HepG2 (cell line): ENCODE measurements around the gene NBL1. TPM values are rescaled to one million over a fixed set of nuclear protein-coding genes. Genes with fewer than 3 reads are reported as not detected.
A peak's percentile ranks its signal among the peaks of the same experiment; 100 is the strongest.

Experiments used
- ADNP ChIP-seq: sonication (generic); formaldehyde crosslinking; IDR thresholded peaks from 2 replicates; pipeline ENCODE4 v1.4.0; 2020; ENCODE audit warnings: missing genetic modification reagents
- ARHGAP35 ChIP-seq: sonication (generic); formaldehyde crosslinking; IDR thresholded peaks from 2 replicates; pipeline ENCODE4 v1.9.0; 2022; ENCODE audit warnings: mild to moderate bottlenecking, inconsistent platforms, moderate library complexity, missing genetic modification reagents, borderline replicate concordance
- CENPT ChIP-seq: sonication (generic); formaldehyde crosslinking; IDR thresholded peaks from 2 replicates; pipeline ENCODE4 v1.8.0; 2022; ENCODE audit warnings: low read depth, mild to moderate bottlenecking, moderate library complexity, missing genetic modification reagents
- CTCF ChIP-seq: sonication (generic); formaldehyde crosslinking; IDR thresholded peaks from 2 replicates; pipeline ENCODE4 v1.5.0; 2020; ENCODE audit warnings: mild to moderate bottlenecking, missing genetic modification reagents, moderate library complexity
- DNMT3B ChIP-seq: conservative IDR thresholded peaks from 2 replicates; pipeline ENCODE4 v1.6.1; 2016; ENCODE audit warnings: missing biosample characterization, control low read depth
- NFAT5 ChIP-seq: sonication (generic); formaldehyde crosslinking; IDR thresholded peaks from 2 replicates; pipeline ENCODE4 v1.4.0; 2020; ENCODE audit warnings: missing genetic modification reagents
- NR3C1 ChIP-seq: sonication (generic); formaldehyde crosslinking; IDR thresholded peaks from 2 replicates; pipeline ENCODE4 v1.4.0; 2020; ENCODE audit warnings: missing genetic modification reagents
- RARG ChIP-seq: sonication (generic); formaldehyde crosslinking; IDR thresholded peaks from 2 replicates; pipeline ENCODE4 v1.4.0; 2020; ENCODE audit warnings: low read depth, mild to moderate bottlenecking, missing genetic modification reagents
- SIN3A ChIP-seq: IDR thresholded peaks from 2 replicates; pipeline ENCODE4 v1.6.1; 2011; ENCODE audit warnings: low read depth, mild to moderate bottlenecking, control low read depth, low read length, borderline replicate concordance
- SKIL ChIP-seq: sonication (generic); formaldehyde crosslinking; IDR thresholded peaks from 2 replicates; pipeline ENCODE4 v1.8.0; 2022; ENCODE audit warnings: missing genetic modification reagents, mild to moderate bottlenecking, moderate library complexity, borderline replicate concordance
- TERF1 ChIP-seq: sonication (generic); formaldehyde crosslinking; IDR thresholded peaks from 2 replicates; pipeline ENCODE4 v1.8.0; 2022; ENCODE audit warnings: mild to moderate bottlenecking, missing genetic modification reagents, moderate library complexity
- TRIM22 ChIP-seq: fragments of 450-650 bp; IDR thresholded peaks from 2 replicates; pipeline ENCODE4 v1.6.1; 2017
- ZFY ChIP-seq: sonication (generic); formaldehyde crosslinking; IDR thresholded peaks from 2 replicates; pipeline ENCODE4 v1.4.0; 2020; ENCODE audit warnings: missing genetic modification reagents
- ZNF143 ChIP-seq: sonication (generic); formaldehyde crosslinking; IDR thresholded peaks from 2 replicates; pipeline ENCODE4 v1.4.0; 2020; ENCODE audit warnings: missing genetic modification reagents
- ZNF207 ChIP-seq: fragments of 450-650 bp; IDR thresholded peaks from 2 replicates; pipeline ENCODE4 v1.6.1; 2016; ENCODE audit warnings: antibody characterized with exemption, borderline replicate concordance
- ZNF264 ChIP-seq: sonication (generic); formaldehyde crosslinking; IDR thresholded peaks from 2 replicates; pipeline ENCODE4 v1.4.0; 2020; ENCODE audit warnings: missing genetic modification reagents
- ZNF484 ChIP-seq: sonication (generic); formaldehyde crosslinking; IDR thresholded peaks from 2 replicates; pipeline ENCODE4 v1.5.1; 2020; ENCODE audit warnings: mild to moderate bottlenecking, low read depth, missing genetic modification reagents, borderline replicate concordance
- polyA plus RNA-seq, 8 experiments: library from polyadenylated mRNA; depleted of rRNA in 3 of 8; stranded (reverse) in 7 of 8; unstranded in 1 of 8; fragments of >200 nt; fragmentation: Illumina TruSeq in 4 of 8; extraction: Trizol in 4 of 8; gene quantifications; 2 replicates each; pipeline versions ENCODE4 v1.2.1 to v1.2.3, GENCODE V29; 2011 to 2016; ENCODE audit warnings: low read depth in 4 of 8, missing spikeins in 1 of 8, mixed read lengths in 1 of 8; ENCODE audit not compliant: insufficient read depth in 1 of 8
- total RNA-seq, 5 experiments: library from RNA; depleted of rRNA; stranded (reverse); fragments of >200 nt; fragmentation: Illumina TruSeq; extraction: Trizol; gene quantifications; 2 replicates each; pipeline ENCODE4 v1.2.3, GENCODE V29; 2016; ENCODE audit warnings: low read depth in 1 of 5

Gene NBL1
- total and polyA plus RNA-seq, 2 of the 13 experiments (the other 11 are each of a cell fraction or from before 2014, with no cell fraction given): 2.7 to 13.8 TPM

GRCh38 chr1:19596714-19597495 is 47.2 kb upstream of the NBL1 start (continued):
- no peak for TF ChIP-seq TRIM22
- no peak for TF ChIP-seq ZNF143 (CRISPR knock-in tag)
- TF ChIP-seq ZFY: peak; percentile 91
- TF ChIP-seq ADNP (CRISPR knock-in tag): no peak
- no peak for TF ChIP-seq RARG
- no peak for TF ChIP-seq ZNF484 (CRISPR knock-in tag)
- no peak for TF ChIP-seq ZNF264
- TF ChIP-seq NR3C1: no peak
- TF ChIP-seq NFAT5 (CRISPR knock-in tag): no peak
- peak; percentile 84; the same call in 1 of the 2 replicates for TF ChIP-seq SIN3A
- 0 out of 2 replicates have a peak, but pooled peaks have one; percentile 1 for TF ChIP-seq CTCF (CRISPR knock-in tag)
- peak; percentile 40; the same call in 1 of the 2 replicates for TF ChIP-seq SKIL (CRISPR knock-in tag)
- no peak for TF ChIP-seq TERF1
- TF ChIP-seq ZNF207: no peak
- TF ChIP-seq ARHGAP35 (CRISPR knock-in tag): no peak
- no peak for TF ChIP-seq CENPT
- TF ChIP-seq DNMT3B: no peak
